D341Med (cell line): ENCODE measurements around the gene STAB1.

Experiments used
- DNase-seq: peaks from one replicate; pipeline ENCODE4 v3.0.0; 2012; ENCODE audit warnings: low spot score

STAB1 gene

GRCh38 chr3:52458031-52458760, 36.9 kb upstream of the STAB1 start:
- DNase-seq, result no peak

GRCh38 chr3:52458770-52459545, 36.2 kb upstream of the STAB1 start:
- peak; percentile 78 for DNase-seq

GRCh38 chr3:52461874-52462273, 33.3 kb upstream of the STAB1 start:
- DNase-seq, result no peak

GRCh38 chr3:52463416-52463815, 31.7 kb upstream of the STAB1 start:
- DNase-seq, result no peak

GRCh38 chr3:52468336-52468735, 26.8 kb upstream of the STAB1 start:
- peak; percentile 85 for DNase-seq

- peak; percentile 74 for DNase-seq
Measured at GRCh38 chr3:52469001-52469400, 26.1 kb upstream of the STAB1 start.

- no peak for DNase-seq
Measured at GRCh38 chr3:52470920-52471319, 24.2 kb upstream of the STAB1 start.

GRCh38 chr3:52471371-52472238, 23.5 kb upstream of the STAB1 start:
- no peak for DNase-seq

- DNase-seq, result no peak
Measured at GRCh38 chr3:52472239-52473000, 22.7 kb upstream of the STAB1 start.

- DNase-seq, result no peak
Measured at GRCh38 chr3:52473026-52473425, 22.1 kb upstream of the STAB1 start.

- DNase-seq, result no peak
Measured at GRCh38 chr3:52477076-52477795, 17.9 kb upstream of the STAB1 start.

- no peak for DNase-seq
Measured at GRCh38 chr3:52477796-52478095, 17.4 kb upstream of the STAB1 start.

GRCh38 chr3:52479037-52479876, 15.9 kb upstream of the STAB1 start:
- DNase-seq, result no peak

- no peak for DNase-seq
Measured at GRCh38 chr3:52479877-52480575, 15.1 kb upstream of the STAB1 start.

- DNase-seq, result peak; percentile 84
Measured at GRCh38 chr3:52480768-52481715, 14.1 kb upstream of the STAB1 start.

GRCh38 chr3:52481819-52482521, 13.2 kb upstream of the STAB1 start:
- no peak for DNase-seq

GRCh38 chr3:52483081-52483480, 12.1 kb upstream of the STAB1 start:
- DNase-seq, result no peak
